Pons (tissue), 1 donor: ENCODE measurements around the gene FAM187B.
A peak's percentile ranks its signal among the peaks of the same experiment; 100 is the strongest.

Experiments used
- DNase-seq: peaks from one replicate; pipeline ENCODE4 v3.0.0-alpha.2; 2016; ENCODE audit warnings: low spot score

Gene FAM187B

GRCh38 chr19:35228177-35228930, at the start of gene FAM187B:
FAM187B (minus strand) TSS chr19:35228739; CDS start chr19:35228680, 59 bp downstream.
- peak; percentile 35 for DNase-seq

GRCh38 chr19:35276706-35277281, 48.3 kb upstream of the FAM187B start:
- DNase-seq: no peak

GRCh38 chr19:35274323-35274722, 45.8 kb upstream of the FAM187B start:
- no peak for DNase-seq

GRCh38 chr19:35273686-35274259, 45.2 kb upstream of the FAM187B start:
- DNase-seq: no peak

GRCh38 chr19:35272954-35273649, 44.6 kb upstream of the FAM187B start:
- no peak for DNase-seq

- DNase-seq: no peak
Observed at GRCh38 chr19:35272122-35272719, 43.7 kb upstream of the FAM187B start.

GRCh38 chr19:35271546-35271945, 43.0 kb upstream of the FAM187B start:
- no peak for DNase-seq

- DNase-seq: no peak
Observed at GRCh38 chr19:35270381-35270811, 41.9 kb upstream of the FAM187B start.

- DNase-seq: peak; percentile 75
Observed at GRCh38 chr19:35269438-35270117, 41.0 kb upstream of the FAM187B start.

GRCh38 chr19:35268536-35269437, 40.2 kb upstream of the FAM187B start, which contains the start of gene USF2:
USF2 (plus strand) TSS chr19:35268962; CDS start chr19:35269102, 140 bp downstream.
- DNase-seq: no peak

GRCh38 chr19:35267818-35268535, 39.4 kb upstream of the FAM187B start:
- DNase-seq: no peak

GRCh38 chr19:35267353-35267817, 38.8 kb upstream of the FAM187B start:
- no peak for DNase-seq

GRCh38 chr19:35266520-35267352, 38.2 kb upstream of the FAM187B start:
- DNase-seq: no peak

GRCh38 chr19:35265900-35266519, 37.5 kb upstream of the FAM187B start:
- DNase-seq: no peak

- DNase-seq: no peak
Observed at GRCh38 chr19:35265126-35265899, 36.8 kb upstream of the FAM187B start.

GRCh38 chr19:35264268-35265125, 36.0 kb upstream of the FAM187B start:
- DNase-seq: no peak
